ENCODE results near the gene MYH9.

DNA sequence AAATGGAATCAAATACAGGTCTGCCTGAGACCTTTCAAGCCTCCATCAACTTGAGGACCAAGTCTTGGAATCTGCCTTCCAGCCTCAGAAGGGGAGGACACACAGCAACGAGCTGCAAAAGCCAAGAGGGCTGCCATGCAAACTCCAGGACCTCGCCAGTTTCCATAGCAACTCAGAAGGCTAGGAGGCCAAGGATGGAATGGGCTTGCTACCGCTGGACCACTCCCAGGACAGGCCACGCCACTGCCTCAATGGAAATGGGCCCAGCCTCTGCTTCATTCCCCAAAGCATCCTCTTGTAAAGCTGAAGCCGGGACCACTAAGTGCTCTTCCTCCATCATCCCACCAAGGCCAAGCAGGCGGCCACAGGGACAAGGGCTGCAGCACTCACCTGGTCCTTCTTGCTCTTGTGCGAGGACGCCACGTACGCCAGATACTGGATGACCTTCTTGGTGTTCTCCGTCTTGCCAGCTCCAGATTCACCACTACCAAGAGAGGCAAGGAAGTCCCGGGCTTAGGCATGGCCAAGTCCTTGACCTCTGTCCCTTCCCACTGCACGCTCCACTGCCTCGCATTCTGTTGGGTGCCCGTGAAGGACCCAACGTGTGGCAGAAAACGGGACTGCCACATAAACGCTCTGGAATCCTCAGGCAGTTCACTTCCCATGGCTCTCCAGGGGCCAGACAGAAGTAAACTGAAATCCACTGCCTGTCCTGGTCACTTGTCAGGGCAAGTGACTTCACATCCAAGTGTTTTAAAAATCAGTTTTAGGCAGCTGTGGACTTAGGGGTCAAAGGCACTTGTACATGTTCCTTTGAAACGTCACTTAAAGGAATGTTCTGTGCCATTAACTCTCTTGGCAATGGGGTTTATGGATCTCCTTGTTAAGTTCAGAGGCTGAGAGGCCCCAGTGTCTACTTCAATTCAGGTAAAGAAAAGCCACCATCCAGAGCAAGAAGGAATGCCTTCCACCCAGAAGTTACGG, 61.3 kb downstream of the MYH9 start:
- TF ChIP-seq, protein P1, sequence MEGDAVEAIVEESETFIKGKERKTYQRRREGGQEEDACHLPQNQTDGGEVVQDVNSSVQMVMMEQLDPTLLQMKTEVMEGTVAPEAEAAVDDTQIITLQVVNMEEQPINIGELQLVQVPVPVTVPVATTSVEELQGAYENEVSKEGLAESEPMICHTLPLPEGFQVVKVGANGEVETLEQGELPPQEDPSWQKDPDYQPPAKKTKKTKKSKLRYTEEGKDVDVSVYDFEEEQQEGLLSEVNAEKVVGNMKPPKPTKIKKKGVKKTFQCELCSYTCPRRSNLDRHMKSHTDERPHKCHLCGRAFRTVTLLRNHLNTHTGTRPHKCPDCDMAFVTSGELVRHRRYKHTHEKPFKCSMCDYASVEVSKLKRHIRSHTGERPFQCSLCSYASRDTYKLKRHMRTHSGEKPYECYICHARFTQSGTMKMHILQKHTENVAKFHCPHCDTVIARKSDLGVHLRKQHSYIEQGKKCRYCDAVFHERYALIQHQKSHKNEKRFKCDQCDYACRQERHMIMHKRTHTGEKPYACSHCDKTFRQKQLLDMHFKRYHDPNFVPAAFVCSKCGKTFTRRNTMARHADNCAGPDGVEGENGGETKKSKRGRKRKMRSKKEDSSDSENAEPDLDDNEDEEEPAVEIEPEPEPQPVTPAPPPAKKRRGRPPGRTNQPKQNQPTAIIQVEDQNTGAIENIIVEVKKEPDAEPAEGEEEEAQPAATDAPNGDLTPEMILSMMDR (IDR thresholded peaks at IDR 0.05; ENCODE audit: low read length), result no peak
- TF ChIP-seq EZH2 (IDR thresholded peaks at IDR 0.05; ENCODE audit: borderline replicate concordance, low read length), result no peak

Measured in OCI-LY1 (cell line).